OCI-LY1 (cell line): Measurements from ENCODE around the gene MEDAG.

Source experiments
- EZH2 ChIP-seq: fragments of 200-600 bp; sonication (generic), shearing (Covaris generic); IDR thresholded peaks from 2 replicates; pipeline ENCODE4 v1.8.0; 2017; ENCODE audit warnings: borderline replicate concordance, mixed run types, mild to moderate bottlenecking, antibody characterized with exemption, low read length, moderate library complexity, mixed read lengths
- TF ChIP-seq, protein P1 (sequence below): fragments of 200-600 bp; sonication (generic), shearing (Covaris generic); IDR thresholded peaks from 2 replicates; pipeline ENCODE4 v1.5.1; 2017; ENCODE audit warnings: mild to moderate bottlenecking, antibody characterized with exemption, low read length, moderate library complexity, mixed read lengths

GRCh38 chr13:30874111-30874510 is 32.0 kb upstream of the MEDAG start:
- TF ChIP-seq, protein P1, sequence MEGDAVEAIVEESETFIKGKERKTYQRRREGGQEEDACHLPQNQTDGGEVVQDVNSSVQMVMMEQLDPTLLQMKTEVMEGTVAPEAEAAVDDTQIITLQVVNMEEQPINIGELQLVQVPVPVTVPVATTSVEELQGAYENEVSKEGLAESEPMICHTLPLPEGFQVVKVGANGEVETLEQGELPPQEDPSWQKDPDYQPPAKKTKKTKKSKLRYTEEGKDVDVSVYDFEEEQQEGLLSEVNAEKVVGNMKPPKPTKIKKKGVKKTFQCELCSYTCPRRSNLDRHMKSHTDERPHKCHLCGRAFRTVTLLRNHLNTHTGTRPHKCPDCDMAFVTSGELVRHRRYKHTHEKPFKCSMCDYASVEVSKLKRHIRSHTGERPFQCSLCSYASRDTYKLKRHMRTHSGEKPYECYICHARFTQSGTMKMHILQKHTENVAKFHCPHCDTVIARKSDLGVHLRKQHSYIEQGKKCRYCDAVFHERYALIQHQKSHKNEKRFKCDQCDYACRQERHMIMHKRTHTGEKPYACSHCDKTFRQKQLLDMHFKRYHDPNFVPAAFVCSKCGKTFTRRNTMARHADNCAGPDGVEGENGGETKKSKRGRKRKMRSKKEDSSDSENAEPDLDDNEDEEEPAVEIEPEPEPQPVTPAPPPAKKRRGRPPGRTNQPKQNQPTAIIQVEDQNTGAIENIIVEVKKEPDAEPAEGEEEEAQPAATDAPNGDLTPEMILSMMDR: no peak
- no peak for TF ChIP-seq EZH2
